DMS79 treated with DMSO at 0.1 percent for 48 hours (cell line): ENCODE results near the gene BUB1B.

Experiments used
- DNase-seq: peaks from one replicate; lab custom pipeline; 2025; lab: John Stamatoyannopoulos, UW

Gene BUB1B

GRCh38 chr15:40239693-40240618 is 79.1 kb downstream of the BUB1B start:
- peak; percentile 3 for DNase-seq

GRCh38 chr15:40240619-40241221 is 79.9 kb downstream of the BUB1B start:
- DNase-seq = no peak

- no peak for DNase-seq
Measured at GRCh38 chr15:40241269-40242212, 80.7 kb downstream of the BUB1B start.

- no peak for DNase-seq
Measured at GRCh38 chr15:40242213-40242599, 81.3 kb downstream of the BUB1B start.

- no peak for DNase-seq
Measured at GRCh38 chr15:40242601-40243000, 81.7 kb downstream of the BUB1B start.

GRCh38 chr15:40243126-40243810 is 82.4 kb downstream of the BUB1B start:
- DNase-seq = no peak

- DNase-seq = no peak
Measured at GRCh38 chr15:40244961-40245523, 84.2 kb downstream of the BUB1B start.

- no peak for DNase-seq
Measured at GRCh38 chr15:40245666-40246450, 85.0 kb downstream of the BUB1B start.

- no peak for DNase-seq
Measured at GRCh38 chr15:40246496-40247280, 85.8 kb downstream of the BUB1B start.

GRCh38 chr15:40247406-40247971 is 86.6 kb downstream of the BUB1B start:
- DNase-seq = no peak

GRCh38 chr15:40248006-40248783 is 87.3 kb downstream of the BUB1B start:
- no peak for DNase-seq

- no peak for DNase-seq
Measured at GRCh38 chr15:40249477-40250303, 88.8 kb downstream of the BUB1B start.

GRCh38 chr15:40250304-40250656 is 89.4 kb downstream of the BUB1B start:
- DNase-seq = no peak

- DNase-seq = no peak
Measured at GRCh38 chr15:40250771-40251483, 90.1 kb downstream of the BUB1B start.

- no peak for DNase-seq
Measured at GRCh38 chr15:40251486-40252140, 90.7 kb downstream of the BUB1B start.

- DNase-seq = no peak
Measured at GRCh38 chr15:40252141-40252437, 91.2 kb downstream of the BUB1B start.
